ENCODE results near the gene LONRF2.

LONRF2 gene

GRCh38 chr2:100274076-100274475 is 48.2 kb downstream of the LONRF2 start:
- DNase-seq, result no peak

GRCh38 chr2:100273387-100273786 is 48.9 kb downstream of the LONRF2 start:
- no peak for DNase-seq

- no peak for DNase-seq
Observed at GRCh38 chr2:100272841-100273329, 49.4 kb downstream of the LONRF2 start.

- no peak for DNase-seq
Observed at GRCh38 chr2:100271210-100271609, 51.1 kb downstream of the LONRF2 start.

GRCh38 chr2:100270381-100271146 is 51.7 kb downstream of the LONRF2 start:
- DNase-seq, result no peak

- no peak for DNase-seq
Observed at GRCh38 chr2:100269889-100270288, 52.4 kb downstream of the LONRF2 start.

- DNase-seq, result no peak
Observed at GRCh38 chr2:100268986-100269385, 53.3 kb downstream of the LONRF2 start.

- no peak for DNase-seq
Observed at GRCh38 chr2:100267751-100268150, 54.5 kb downstream of the LONRF2 start.

GRCh38 chr2:100266126-100266525 is 56.2 kb downstream of the LONRF2 start:
- no peak for DNase-seq

- DNase-seq, result no peak
Observed at GRCh38 chr2:100265226-100265625, 57.1 kb downstream of the LONRF2 start.

GRCh38 chr2:100264651-100265050 is 57.6 kb downstream of the LONRF2 start:
- DNase-seq, result no peak

GRCh38 chr2:100264121-100264520 is 58.2 kb downstream of the LONRF2 start:
- DNase-seq, result no peak

- DNase-seq, result peak; percentile 48
Observed at GRCh38 chr2:100262555-100263320, 59.6 kb downstream of the LONRF2 start.

- DNase-seq, result no peak
Observed at GRCh38 chr2:100262046-100262445, 60.3 kb downstream of the LONRF2 start.

GRCh38 chr2:100260712-100261620 is 61.3 kb downstream of the LONRF2 start:
- DNase-seq, result no peak

GRCh38 chr2:100259106-100259505 is 63.2 kb downstream of the LONRF2 start:
- DNase-seq, result no peak

- no peak for DNase-seq
Observed at GRCh38 chr2:100257939-100258338, 64.4 kb downstream of the LONRF2 start.

- no peak for DNase-seq
Observed at GRCh38 chr2:100256849-100257248, 65.5 kb downstream of the LONRF2 start.

- no peak for DNase-seq
Observed at GRCh38 chr2:100256416-100256815, 65.9 kb downstream of the LONRF2 start.

- no peak for DNase-seq
Observed at GRCh38 chr2:100254646-100255210, 67.6 kb downstream of the LONRF2 start.

GRCh38 chr2:100253786-100254185 is 68.5 kb downstream of the LONRF2 start:
- no peak for DNase-seq

GRCh38 chr2:100252811-100253698 is 69.2 kb downstream of the LONRF2 start:
- DNase-seq, result no peak
